Naive thymus-derived CD8-positive, alpha-beta T cell (primary cell): ENCODE results near the gene TSHZ2. TPM values are rescaled to one million over a fixed set of nuclear protein-coding genes. Genes with fewer than 3 reads are reported as not detected.

ENCODE experiments used
- ATAC-seq, 2 donors: fragments of 150-1000 bp; cut with Tn5 transposase in 1 of 2; sonication (Bioruptor Pico), chemical (Tn5 transposase) in 1 of 2; 1 replicate in 1 of 2; 2 replicates in 1 of 2; pipeline ENCODE4 v1.10.0; 2021; ENCODE audit warnings: mild to moderate bottlenecking in 2 of 2, moderate library complexity in 2 of 2
- POLR2A ChIA-PET: fragments of 350-600 bp; sonication (Branson Sonifier 250); formaldehyde crosslinking; loops from one replicate; lab custom pipeline; 2021; ENCODE audit warnings: antibody characterized with exemption; lab: Charles Lee
- DNase-seq, 10 donors: peaks; one replicate each; pipeline versions ENCODE4 v3.0.0 to v3.0.0-alpha.2; 2020 to 2022
- H3K27ac Mint-ChIP-seq, 10 donors: one replicate each; pipeline ENCODE4 v1.8.0; 2020 to 2022; ENCODE audit warnings: mild to moderate bottlenecking in 10 of 10, mixed read lengths in 10 of 10, moderate library complexity in 4 of 10, inconsistent platforms in 1 of 10
- H3K27me3 Mint-ChIP-seq, 5 donors: one replicate each; pipeline ENCODE4 v1.8.0; 2021 to 2022; ENCODE audit warnings: mixed read lengths in 5 of 5
- H3K36me3 Mint-ChIP-seq, 3 donors: one replicate each; pipeline ENCODE4 v1.8.0; 2020 to 2022; ENCODE audit warnings: mixed read lengths in 3 of 3, mild to moderate bottlenecking in 2 of 3, inconsistent platforms in 1 of 3
- H3K4me1 Mint-ChIP-seq, 4 donors: one replicate each; pipeline ENCODE4 v1.8.0; 2021 to 2022; ENCODE audit warnings: mixed read lengths in 4 of 4
- H3K4me3 Mint-ChIP-seq, 10 donors: one replicate each; pipeline ENCODE4 v1.8.0; 2020 to 2022; ENCODE audit warnings: mild to moderate bottlenecking in 10 of 10, mixed read lengths in 10 of 10, moderate library complexity in 6 of 10, inconsistent platforms in 1 of 10
- H3K9me3 Mint-ChIP-seq, 9 donors: one replicate each; pipeline ENCODE4 v1.8.0; 2020 to 2022; ENCODE audit warnings: mixed read lengths in 9 of 9, mild to moderate bottlenecking in 3 of 9, inconsistent platforms in 1 of 9, moderate library complexity in 1 of 9
- polyA plus RNA-seq, 3 donors: library from polyadenylated mRNA; unstranded; fragments of 300-500 nt; fragmentation: Illumina TruSeq; gene quantifications; one replicate each; pipeline ENCODE4 v1.2.3, GENCODE V29; 2021
- total RNA-seq, 8 experiments: library from RNA in 2 of 8; stranded (reverse) in 2 of 8; gene quantifications; one replicate each; pipeline ENCODE4 v1.2.3 and lab custom pipeline; 2021 to 2026

TSHZ2 gene
- total and polyA plus RNA-seq, 5 experiments from 2014 or later, result 0.42 to 10.0 (median 5.1) TPM; not detected in 1

DNA sequence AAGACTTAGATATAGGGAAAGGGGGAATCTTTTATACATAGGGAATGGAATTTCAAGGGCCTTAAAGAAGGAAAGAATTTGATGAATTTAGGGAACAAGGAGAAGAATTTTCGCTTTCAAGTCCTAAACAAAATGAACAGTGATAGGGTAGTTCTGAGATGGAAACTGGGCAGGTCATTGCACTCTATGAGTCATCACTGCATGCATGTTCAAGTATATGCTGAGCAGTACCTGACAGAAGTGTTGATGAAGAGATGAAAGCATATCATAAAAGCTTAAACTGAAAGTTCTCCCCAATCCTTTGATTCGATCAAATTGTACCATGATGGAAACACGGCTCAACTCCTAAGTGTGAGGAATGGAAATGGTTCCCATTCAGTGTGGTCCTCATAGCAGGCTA, 271.0 kb downstream of the TSHZ2 start:
- no peaks in the 10 kb centered on the region for H3K4me1 Mint-ChIP-seq
- DNase-seq (no peak), ATAC-seq (no peak)
- no peak overlapping the region for H3K4me3 Mint-ChIP-seq
- no peak overlapping the region for H3K27ac Mint-ChIP-seq
- H3K27me3 Mint-ChIP-seq, result peaks cover 0 to 50% (median 9%) of the 10 kb centered on the region in 5 donors
- no peaks in the 10 kb centered on the region for H3K9me3 Mint-ChIP-seq
- POLR2A ChIA-PET, result no interaction called here
- no peaks in the 10 kb centered on the region for H3K36me3 Mint-ChIP-seq

DNA sequence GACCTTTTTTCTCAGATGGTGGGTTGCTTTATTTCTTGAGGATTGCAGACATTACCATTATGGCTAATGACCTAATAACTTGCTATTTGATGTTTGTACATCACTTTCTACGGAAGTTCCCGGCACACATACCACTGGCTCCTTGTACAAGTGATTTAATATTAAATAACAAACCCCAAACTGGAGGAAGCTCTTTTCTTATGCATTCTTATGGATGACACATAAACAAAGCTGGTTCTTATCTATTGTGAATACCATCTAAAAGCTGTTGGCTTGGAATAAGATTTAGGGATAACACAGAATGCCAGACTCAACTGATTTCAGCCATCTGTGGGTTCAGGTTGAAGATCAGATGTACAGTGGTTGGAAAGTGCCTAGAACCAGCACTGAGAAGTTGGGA, 272.6 kb downstream of the TSHZ2 start:
- Mint-ChIP-seq H3K4me3 (no peak overlapping the region), H3K36me3 (no peaks in the 10 kb centered on the region), H3K27me3 (peaks cover 0 to 38% (median 9%) of the 10 kb centered on the region in 5 donors), H3K4me1 (no peaks in the 10 kb centered on the region), H3K9me3 (no peaks in the 10 kb centered on the region), H3K27ac (no peak overlapping the region)
- POLR2A ChIA-PET, result interaction anchor here (0.6 kb wide), 1 partner anchor 157 kb away, joined by 8 read pairs; no protein-coding TSS in a partner anchor
- no peak for ATAC-seq
- DNase-seq, result no peak

DNA sequence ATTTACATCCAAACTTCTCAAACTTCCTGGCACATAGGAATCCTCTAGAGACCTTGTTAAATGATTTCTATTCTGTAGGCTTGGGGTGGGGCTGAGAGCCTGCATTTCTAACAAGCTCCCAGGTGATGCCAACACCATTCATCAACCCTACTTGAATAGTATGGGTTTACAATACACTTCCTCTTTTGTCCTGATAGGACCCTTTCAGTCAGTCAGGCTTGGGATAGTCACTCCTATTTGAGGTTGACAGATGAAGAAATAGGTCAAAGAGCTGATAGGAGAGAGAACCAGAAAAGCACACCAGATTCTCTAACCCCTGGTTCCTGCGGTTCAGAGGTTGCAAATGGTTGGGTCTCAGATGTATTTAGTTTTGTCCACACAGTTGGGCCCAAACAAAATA, 273.4 kb downstream of the TSHZ2 start:
- Mint-ChIP-seq H3K4me1 (no peaks in the 10 kb centered on the region), H3K27ac (no peak overlapping the region), H3K36me3 (no peaks in the 10 kb centered on the region), H3K27me3 (peaks cover 0 to 38% (median 4%) of the 10 kb centered on the region in 5 donors), H3K4me3 (no peak overlapping the region), H3K9me3 (no peaks in the 10 kb centered on the region)
- DNase-seq, result no peak
- no peak for ATAC-seq
- POLR2A ChIA-PET, result no interaction called here

DNA sequence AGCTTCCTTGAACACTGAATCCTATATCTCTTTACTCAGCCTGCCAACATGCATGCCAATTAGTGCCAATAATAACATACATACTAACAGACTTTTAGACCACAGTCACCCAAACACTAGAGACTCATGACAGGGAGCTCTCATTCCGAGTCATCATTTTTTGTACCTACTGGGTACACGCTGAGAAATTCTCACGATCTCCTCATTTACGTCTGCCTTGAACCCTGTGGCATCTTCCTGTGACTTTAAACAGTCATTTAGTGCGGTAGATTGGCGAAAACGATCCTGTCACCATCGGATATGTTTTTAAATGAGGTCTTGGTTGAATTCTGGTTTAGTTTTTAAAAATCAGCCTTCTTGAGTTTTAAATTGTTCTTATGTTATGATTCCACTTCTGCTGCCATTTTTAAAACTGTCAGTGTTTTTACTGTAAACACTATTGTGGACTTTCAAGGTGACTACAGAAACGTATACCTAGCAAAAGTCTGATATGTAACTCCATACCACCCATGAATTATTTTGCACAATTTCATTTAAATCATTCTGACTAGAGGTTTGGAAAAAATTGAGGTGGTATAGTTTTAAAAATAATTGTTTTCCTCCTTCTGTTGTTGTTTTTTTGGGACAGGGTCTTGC, 275.4 kb downstream of the TSHZ2 start:
- Mint-ChIP-seq H3K27me3 (peaks cover 0 to 27% (median 3%) of the 10 kb centered on the region in 5 donors), H3K36me3 (no peaks in the 10 kb centered on the region), H3K9me3 (no peaks in the 10 kb centered on the region), H3K27ac (no peak overlapping the region), H3K4me1 (no peaks in the 10 kb centered on the region), H3K4me3 (no peak overlapping the region)
- no peak for ATAC-seq
- POLR2A ChIA-PET, result no interaction called here
- DNase-seq, result no peak

DNA sequence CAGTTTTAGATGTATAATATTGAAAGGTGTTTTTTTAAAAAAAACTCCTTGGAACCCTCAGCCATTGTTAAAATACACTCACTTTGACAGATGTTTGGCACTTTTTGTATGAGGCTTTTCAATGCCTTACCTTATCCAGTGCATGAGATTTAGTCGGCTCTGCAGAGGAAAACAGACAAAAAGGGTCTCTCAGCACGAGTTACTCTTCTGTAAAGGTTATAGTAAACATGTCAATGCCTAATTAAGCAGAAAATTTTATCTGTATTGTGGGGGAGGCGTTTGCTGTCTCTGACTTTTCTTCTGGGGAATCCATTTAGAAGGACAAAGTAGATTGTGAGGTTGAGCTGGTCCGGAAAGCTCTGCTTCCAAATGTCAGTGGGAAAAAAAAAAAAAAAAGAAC, 278.3 kb downstream of the TSHZ2 start:
- Mint-ChIP-seq H3K36me3 (peaks cover 0 to 1% (median 0%) of the 10 kb centered on the region in 3 donors), H3K27ac (no peak overlapping the region)

DNA sequence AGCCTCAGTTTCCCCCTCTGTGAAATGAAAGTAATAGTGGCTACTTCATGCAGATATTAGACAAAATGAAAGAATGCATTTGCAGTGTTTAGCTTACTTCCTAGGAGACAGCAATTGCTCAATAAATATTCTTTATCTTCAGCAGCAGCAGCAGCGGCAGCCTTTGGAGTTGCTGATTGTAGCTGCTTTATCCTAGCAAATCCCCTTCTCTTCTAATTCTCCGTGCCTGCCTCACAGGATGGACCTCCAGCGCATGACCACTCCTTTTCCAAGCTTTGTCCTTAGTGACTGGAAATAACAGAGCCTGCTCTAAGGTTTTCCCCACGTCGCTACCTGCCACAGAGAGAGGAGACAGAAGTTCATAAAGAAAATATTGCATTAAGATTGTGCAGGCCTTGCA, 279.8 kb downstream of the TSHZ2 start:
- H3K4me1 Mint-ChIP-seq, result peaks cover 0 to 2% (median 0%) of the 10 kb centered on the region in 4 donors
- H3K9me3 Mint-ChIP-seq, result no peaks in the 10 kb centered on the region
- ATAC-seq (no peak), DNase-seq (no peak)
- H3K36me3 Mint-ChIP-seq, result peaks cover 0 to 3% (median 0%) of the 10 kb centered on the region in 3 donors
- POLR2A ChIA-PET, result no interaction called here
- peaks cover 0 to 7% (median 0%) of the 10 kb centered on the region in 5 donors for H3K27me3 Mint-ChIP-seq
- no peak overlapping the region for H3K27ac Mint-ChIP-seq
- no peak overlapping the region for H3K4me3 Mint-ChIP-seq

More for the DNA sequence above, 278.3 kb downstream of the TSHZ2 start:
- Mint-ChIP-seq H3K4me1 (no peaks in the 10 kb centered on the region), H3K4me3 (no peak overlapping the region), H3K27me3 (peaks cover 0 to 20% (median 3%) of the 10 kb centered on the region in 5 donors), H3K9me3 (no peaks in the 10 kb centered on the region)
- POLR2A ChIA-PET, result no interaction called here
- DNase-seq (no peak), ATAC-seq (no peak)

DNA sequence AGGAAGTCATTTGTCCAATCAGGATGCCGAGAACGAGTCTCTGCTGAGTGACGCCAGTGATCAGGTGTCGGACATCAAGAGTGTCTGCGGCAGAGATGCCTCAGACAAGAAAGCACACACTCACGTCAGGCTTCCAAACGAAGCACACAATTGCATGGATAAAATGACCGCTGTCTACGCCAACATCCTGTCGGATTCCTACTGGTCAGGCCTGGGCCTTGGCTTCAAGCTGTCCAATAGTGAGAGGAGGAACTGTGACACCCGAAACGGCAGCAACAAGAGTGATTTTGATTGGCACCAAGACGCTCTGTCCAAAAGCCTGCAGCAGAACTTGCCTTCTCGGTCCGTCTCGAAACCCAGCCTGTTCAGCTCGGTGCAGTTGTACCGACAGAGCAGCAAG, 281.5 kb downstream of the TSHZ2 start:
- no peak overlapping the region for H3K4me3 Mint-ChIP-seq
- DNase-seq, result no peak
- ATAC-seq, result no peak
- H3K36me3 Mint-ChIP-seq, result peaks cover 0 to 3% (median 0%) of the 10 kb centered on the region in 3 donors
- POLR2A ChIA-PET, result no interaction called here
- no peak overlapping the region for H3K27ac Mint-ChIP-seq
- no peaks in the 10 kb centered on the region for H3K27me3 Mint-ChIP-seq
- no peaks in the 10 kb centered on the region for H3K9me3 Mint-ChIP-seq
- H3K4me1 Mint-ChIP-seq, result peaks cover 0 to 4% (median 0%) of the 10 kb centered on the region in 4 donors

DNA sequence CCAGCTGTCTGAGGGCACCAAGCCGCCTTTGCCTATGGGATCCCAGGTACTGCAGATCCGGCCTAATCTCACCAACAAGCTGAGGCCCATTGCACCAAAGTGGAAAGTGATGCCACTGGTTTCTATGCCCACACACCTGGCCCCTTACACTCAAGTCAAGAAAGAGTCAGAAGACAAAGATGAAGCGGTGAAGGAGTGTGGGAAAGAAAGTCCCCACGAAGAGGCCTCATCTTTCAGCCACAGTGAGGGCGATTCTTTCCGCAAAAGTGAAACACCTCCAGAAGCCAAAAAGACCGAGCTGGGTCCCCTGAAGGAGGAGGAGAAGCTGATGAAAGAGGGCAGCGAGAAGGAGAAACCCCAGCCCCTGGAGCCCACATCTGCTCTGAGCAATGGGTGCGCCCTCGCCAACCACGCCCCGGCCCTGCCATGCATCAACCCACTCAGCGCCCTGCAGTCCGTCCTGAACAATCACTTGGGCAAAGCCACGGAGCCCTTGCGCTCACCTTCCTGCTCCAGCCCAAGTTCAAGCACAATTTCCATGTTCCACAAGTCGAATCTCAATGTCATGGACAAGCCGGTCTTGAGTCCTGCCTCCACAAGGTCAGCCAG, 283.0 kb downstream of the TSHZ2 start:
- no peak for DNase-seq

DNA sequence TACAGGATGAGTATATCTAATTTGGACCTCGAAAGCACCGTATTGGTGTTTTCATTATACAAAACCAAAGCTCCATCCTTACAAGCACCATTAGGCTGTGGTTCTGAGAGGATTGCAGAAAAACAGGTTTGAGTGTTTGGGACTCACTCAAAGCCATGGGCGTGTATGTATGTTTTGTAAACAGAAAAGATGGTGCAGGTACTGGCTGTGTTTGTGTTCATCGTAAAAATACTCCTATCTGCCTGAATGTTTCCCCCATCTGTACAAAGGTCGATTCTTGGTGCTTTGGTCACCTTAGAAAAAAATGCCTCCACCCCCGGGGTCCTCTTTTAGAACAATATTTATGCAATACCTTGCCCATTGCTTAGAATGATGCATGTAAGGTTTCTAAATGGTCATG, 286.6 kb downstream of the TSHZ2 start:
- peaks cover 0 to 4% (median 0%) of the 10 kb centered on the region in 4 donors for H3K4me1 Mint-ChIP-seq
- POLR2A ChIA-PET, result no interaction called here
- peaks cover 0 to 3% (median 0%) of the 10 kb centered on the region in 3 donors for H3K36me3 Mint-ChIP-seq
- ATAC-seq (no peak), DNase-seq (no peak)
- peaks cover 0 to 3% (median 3%) of the 10 kb centered on the region in 5 donors for H3K27me3 Mint-ChIP-seq
- H3K4me3 Mint-ChIP-seq, result no peak overlapping the region
- H3K9me3 Mint-ChIP-seq, result no peaks in the 10 kb centered on the region
- no peak overlapping the region for H3K27ac Mint-ChIP-seq

More for the DNA sequence above, 283.0 kb downstream of the TSHZ2 start:
- H3K27ac Mint-ChIP-seq, result peak overlapping the region in 1 of 10 donors; percentile 53
- peaks cover 0 to 3% (median 0%) of the 10 kb centered on the region in 3 donors for H3K36me3 Mint-ChIP-seq
- H3K4me3 Mint-ChIP-seq, result no peak overlapping the region
- peaks cover 0 to 3% (median 2%) of the 10 kb centered on the region in 5 donors for H3K27me3 Mint-ChIP-seq
- ATAC-seq, result no peak
- H3K9me3 Mint-ChIP-seq, result no peaks in the 10 kb centered on the region
- peaks cover 0 to 4% (median 0%) of the 10 kb centered on the region in 4 donors for H3K4me1 Mint-ChIP-seq
- POLR2A ChIA-PET, result no interaction called here

DNA sequence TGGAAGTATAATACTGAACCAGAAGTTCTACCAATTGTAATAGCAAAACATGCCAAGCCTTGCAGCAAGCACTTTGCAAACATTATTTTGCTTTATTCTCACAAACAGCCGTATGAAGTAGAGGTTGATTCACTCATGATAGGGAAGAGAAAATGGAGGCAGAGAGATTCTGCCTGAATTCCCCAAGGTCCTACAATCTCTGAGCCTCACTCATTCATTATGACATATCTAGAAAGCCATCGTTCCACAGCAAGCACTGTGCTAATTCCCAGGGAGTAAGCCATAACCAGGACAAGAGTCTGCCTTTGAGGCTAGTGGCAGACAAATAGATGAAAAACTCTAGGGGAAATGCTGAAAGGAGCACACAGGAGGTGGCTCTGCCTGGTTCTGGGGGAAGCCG, 288.0 kb downstream of the TSHZ2 start:
- peaks cover 0 to 5% (median 0%) of the 10 kb centered on the region in 4 donors for H3K4me1 Mint-ChIP-seq

DNA sequence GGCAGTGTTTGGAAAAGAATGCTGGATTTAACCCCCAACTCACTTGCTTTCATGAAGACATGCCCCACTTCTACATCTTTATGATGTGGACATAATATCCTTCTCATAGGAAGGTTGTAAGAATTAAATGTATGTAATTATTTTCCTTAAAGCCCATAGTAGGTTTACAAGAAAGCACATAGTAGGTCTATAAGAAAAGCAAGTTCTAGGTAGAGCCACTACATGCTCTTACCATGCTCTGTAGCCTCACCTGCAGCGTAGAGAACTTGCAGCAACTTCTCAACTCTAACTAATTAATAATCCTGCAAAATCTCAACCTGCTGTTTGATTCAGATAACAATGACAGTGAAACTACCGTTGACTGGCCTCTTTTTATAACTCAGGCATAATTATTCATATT, 288.4 kb downstream of the TSHZ2 start:
- POLR2A ChIA-PET, result interaction anchor here (0.6 kb wide), 1 partner anchor 282 kb away, joined by 3 read pairs; no protein-coding TSS in a partner anchor
- H3K4me3 Mint-ChIP-seq, result no peak overlapping the region
- no peaks in the 10 kb centered on the region for H3K9me3 Mint-ChIP-seq
- ATAC-seq (no peak), DNase-seq (no peak)
- peaks cover 0 to 14% (median 5%) of the 10 kb centered on the region in 5 donors for H3K27me3 Mint-ChIP-seq
- H3K36me3 Mint-ChIP-seq, result peaks cover 0 to under 1% (median 0%) of the 10 kb centered on the region in 3 donors
- H3K4me1 Mint-ChIP-seq, result peaks cover 0 to 5% (median 0%) of the 10 kb centered on the region in 4 donors
- no peak overlapping the region for H3K27ac Mint-ChIP-seq

More for the DNA sequence above, 288.0 kb downstream of the TSHZ2 start:
- peaks cover 0 to 13% (median 5%) of the 10 kb centered on the region in 5 donors for H3K27me3 Mint-ChIP-seq
- H3K9me3 Mint-ChIP-seq, result no peaks in the 10 kb centered on the region
- H3K4me3 Mint-ChIP-seq, result no peak overlapping the region
- DNase-seq (no peak), ATAC-seq (no peak)
- peaks cover 0 to 3% (median 0%) of the 10 kb centered on the region in 3 donors for H3K36me3 Mint-ChIP-seq
- peak overlapping the region in 1 of 10 donors; percentile 16 for H3K27ac Mint-ChIP-seq
- POLR2A ChIA-PET, result interaction anchor here (0.6 kb wide), 1 partner anchor 282 kb away, joined by 3 read pairs; no protein-coding TSS in a partner anchor

DNA sequence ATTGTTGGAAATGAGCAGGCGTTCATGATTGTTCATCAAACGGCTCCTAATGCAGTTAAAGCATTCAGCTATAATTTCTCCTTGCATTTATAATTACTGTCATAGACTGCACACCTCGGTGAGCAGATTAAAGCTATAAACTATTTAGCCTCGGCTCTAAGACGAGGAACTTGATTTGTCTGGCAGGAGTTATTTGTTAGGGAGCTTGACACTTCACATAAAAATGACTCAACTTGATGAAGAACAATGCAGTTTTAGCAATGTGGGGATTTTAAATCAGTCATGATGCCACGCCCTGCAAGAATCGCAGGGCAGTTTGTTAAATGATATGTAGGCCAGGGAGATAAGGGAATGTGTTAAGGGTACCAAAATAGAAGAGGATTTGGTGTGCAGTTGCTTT, 290.2 kb downstream of the TSHZ2 start:
- Mint-ChIP-seq H3K9me3 (no peaks in the 10 kb centered on the region), H3K4me3 (no peak overlapping the region), H3K4me1 (peaks cover 0 to 1% (median 0%) of the 10 kb centered on the region in 4 donors), H3K36me3 (no peaks in the 10 kb centered on the region), H3K27ac (no peak overlapping the region), H3K27me3 (peaks cover 0 to 14% (median 5%) of the 10 kb centered on the region in 5 donors)
- ATAC-seq (no peak), DNase-seq (no peak)
- POLR2A ChIA-PET, result no interaction called here
